Measurements from ENCODE around the gene COMT. TPM values are rescaled to one million over a fixed set of nuclear protein-coding genes. Genes with fewer than 3 reads are reported as not detected.

COMT gene
- total and polyA plus RNA-seq, 2 experiments from 2014 or later = 29.6 to 29.8 TPM

- ATAC-seq (no peak), DNase-seq (ENCODE audit: low spot score) (no peak)
- H3K4me1 ChIP-seq (ENCODE audit: insufficient read depth) = peaks cover 14% of the 10 kb centered on the region
- no peaks in the 10 kb centered on the region for H3K79me2 ChIP-seq (replicated peaks; ENCODE audit: insufficient read depth)
- H3K27ac ChIP-seq (ENCODE audit: low read depth) = no peak overlapping the region
- Mint-ChIP-seq H3K36me3 (ENCODE audit: low read depth) (no peaks in the 10 kb centered on the region), H3K4me3 (no peak overlapping the region), H3K4me1 (peaks cover 30% of the 10 kb centered on the region), H3K27ac (no peak overlapping the region), H3K9me3 (no peaks in the 10 kb centered on the region; the same call in 2 of the 3 replicates), H3K27me3 (ENCODE audit: insufficient read depth, low read depth, poor library complexity) (peaks cover 8% of the 10 kb centered on the region)
- H3K27me3 ChIP-seq (ENCODE audit: insufficient read depth) = no peaks in the 10 kb centered on the region
- no peak overlapping the region for H3K4me3 ChIP-seq
- no peak overlapping the region for H3K4me2 ChIP-seq
- TF ChIP-seq ZNF331 (CRISPR knock-in tag; IDR thresholded peaks at IDR 0.05; ENCODE audit: low read depth) = no peak
- no peak for TF ChIP-seq NANOG (IDR thresholded peaks at IDR 0.05; ENCODE audit: borderline replicate concordance)
- TF ChIP-seq ZNF114 (CRISPR knock-in tag; IDR thresholded peaks at IDR 0.05) = no peak
- TF ChIP-seq ZNF462 (CRISPR knock-in tag; IDR thresholded peaks at IDR 0.05) = no peak
- TF ChIP-seq CREB1 (CRISPR knock-in tag; IDR thresholded peaks at IDR 0.05; ENCODE audit: low read depth) = no peak
- TF ChIP-seq POLR2AphosphoS5 (IDR thresholded peaks at IDR 0.05; ENCODE audit: low read depth) = no peak
- no peak for TF ChIP-seq EZH2 (IDR thresholded peaks at IDR 0.05; ENCODE audit: low read depth, unreplicated experiment)
- TF ChIP-seq CTCF (conservative IDR thresholded peaks at IDR 0.05; ENCODE audit: low read depth in 2 of 2) = no peak
- no peak for TF ChIP-seq JUNB (IDR thresholded peaks at IDR 0.05; ENCODE audit: unreplicated experiment)
- no peak for TF ChIP-seq ETS1 (IDR thresholded peaks at IDR 0.05)
- peaks cover 5% of the 10 kb centered on the region; the same call in 1 of the 2 replicates for H3F3A ChIP-seq (replicated peaks; ENCODE audit: low read depth)
- H4K20me1 ChIP-seq (replicated peaks; ENCODE audit: insufficient read depth) = no peaks in the 10 kb centered on the region; the same call in 1 of the 2 replicates
- H2AFZ ChIP-seq = no peak overlapping the region
- H3K9me2 ChIP-seq (ENCODE audit: insufficient read depth) = no peaks in the 10 kb centered on the region
- H3K36me3 ChIP-seq (ENCODE audit: insufficient read depth) = no peaks in the 10 kb centered on the region
Measured at GRCh38 chr22:19961868-19962245, 20.3 kb downstream of the COMT start.

Measured in GM23338 (cell line).